IMR-90 (cell line): ENCODE data around the gene GADD45A. TPM values are rescaled to one million over a fixed set of nuclear protein-coding genes. Genes with fewer than 3 reads are reported as not detected.

ENCODE experiments used
- ATAC-seq: fragments of 200-7000 bp; cut with Tn5 transposase; 2 replicates; pipeline ENCODE4 v1.9.1; 2020; ENCODE audit warnings: low read depth, mild to moderate bottlenecking, moderate library complexity
- BruUV-seq: library from RNA; stranded (reverse); fragments of 400-500 nt; replicated peaks from 2 replicates; lab custom pipeline; 2021; lab: Mats Ljungman, UMichigan
- CTCF ChIA-PET: fragments of 300-600 bp; formaldehyde crosslinking; extraction: SDS; loops from one replicate; lab custom pipeline; 2021; ENCODE audit warnings: antibody characterized with exemption; lab: Yijun Ruan, JAX
- POLR2A ChIA-PET: fragments of 300-600 bp; sonication (Branson Sonifier 250); formaldehyde crosslinking; loops from one replicate; lab custom pipeline; 2022; ENCODE audit warnings: antibody characterized with exemption; ENCODE audit not compliant: unreplicated experiment; lab: Charles Lee
- DNase-seq: peaks from one replicate; pipeline ENCODE4 v3.0.0; 2013
- H2AFZ ChIP-seq: replicated peaks from 2 replicates; pipeline ENCODE3; 2013; ENCODE audit warnings: low read length, mild to moderate bottlenecking; ENCODE audit not compliant: poor library complexity
- H2AK5ac ChIP-seq: 2 replicates; pipeline ENCODE4 v1.6.1; 2013; ENCODE audit warnings: low read depth, low read length, inconsistent platforms
- H2AK9ac ChIP-seq: replicated peaks from 2 replicates; pipeline ENCODE3; 2013; ENCODE audit warnings: mild to moderate bottlenecking, low read depth, low read length, moderate library complexity; ENCODE audit not compliant: poor library complexity
- H2BK120ac ChIP-seq: 2 replicates; pipeline ENCODE4 v1.6.1; 2013; ENCODE audit warnings: low read depth, low read length, inconsistent platforms
- H2BK15ac ChIP-seq: 3 replicates; pipeline ENCODE4 v1.6.1; 2013; ENCODE audit warnings: low read depth, low read length, inconsistent platforms
- H2BK20ac ChIP-seq: 2 replicates; pipeline ENCODE4 v1.6.1; 2013; ENCODE audit warnings: low read depth, mild to moderate bottlenecking, inconsistent platforms, low read length, moderate library complexity
- H2BK5ac ChIP-seq: 2 replicates; pipeline ENCODE4 v1.6.1; 2013; ENCODE audit warnings: mild to moderate bottlenecking, low read depth, low read length, inconsistent platforms; ENCODE audit not compliant: poor library complexity, severe bottlenecking
- H3K14ac ChIP-seq: replicated peaks from 2 replicates; pipeline ENCODE4 v1.6.1; 2013; ENCODE audit warnings: low read depth, low read length, inconsistent platforms
- H3K18ac ChIP-seq: 2 replicates; pipeline ENCODE4 v1.6.1; 2013; ENCODE audit warnings: low read depth, low read length, control low read depth
- H3K23ac ChIP-seq: 2 replicates; pipeline ENCODE4 v1.6.1; 2013; ENCODE audit warnings: low read depth, low read length, inconsistent platforms
- H3K27ac ChIP-seq: 2 replicates; pipeline ENCODE4 v1.5.1; 2013; ENCODE audit warnings: mild to moderate bottlenecking, control low read depth, low read length; ENCODE audit not compliant: insufficient read depth
- H3K27me3 ChIP-seq: 2 replicates; pipeline ENCODE4 v1.6.1; 2013; ENCODE audit warnings: low read length; ENCODE audit not compliant: control insufficient read depth, insufficient read depth
- H3K36me3 ChIP-seq: 2 replicates; pipeline ENCODE4 v1.6.1; 2013; ENCODE audit warnings: low read length, mixed read lengths; ENCODE audit not compliant: control insufficient read depth, insufficient read depth
- H3K4ac ChIP-seq: 2 replicates; pipeline ENCODE4 v1.6.1; 2013; ENCODE audit warnings: low read depth, low read length, inconsistent platforms
- H3K4me1 ChIP-seq: 2 replicates; pipeline ENCODE4 v1.6.1; 2013; ENCODE audit warnings: low read length, mixed read lengths; ENCODE audit not compliant: control insufficient read depth, insufficient read depth
- H3K4me2 ChIP-seq: 2 replicates; pipeline ENCODE4 v1.6.1; 2013; ENCODE audit warnings: low read depth, mild to moderate bottlenecking, control low read depth, low read length, moderate library complexity
- H3K4me3 ChIP-seq: 2 replicates; pipeline ENCODE4 v1.5.1; 2013; ENCODE audit warnings: low read depth, mild to moderate bottlenecking, control low read depth, low read length, moderate library complexity; ENCODE audit not compliant: insufficient read depth
- H3K56ac ChIP-seq: 2 replicates; pipeline ENCODE4 v1.6.1; 2013; ENCODE audit warnings: low read length, inconsistent platforms; ENCODE audit not compliant: insufficient read depth; ENCODE audit errors: extremely low read depth
- H3K79me1 ChIP-seq, 2 experiments: 2 replicates each; pipeline ENCODE4 v1.6.1; 2013; ENCODE audit warnings: low read length in 2 of 2, inconsistent platforms in 1 of 2, low read depth in 1 of 2
- H3K9ac ChIP-seq: 2 replicates; pipeline ENCODE4 v1.6.1; 2013; ENCODE audit warnings: low read depth, low read length, control low read depth
- H3K9me1 ChIP-seq: 2 replicates; pipeline ENCODE4 v1.6.1; 2013; ENCODE audit warnings: low read length, inconsistent platforms; ENCODE audit not compliant: insufficient read depth
- H3K9me3 ChIP-seq: 2 replicates; pipeline ENCODE4 v1.6.1; 2013; ENCODE audit warnings: low read length; ENCODE audit not compliant: control insufficient read depth, insufficient read depth
- H4K20me1 ChIP-seq: 2 replicates; pipeline ENCODE4 v1.6.1; 2013; ENCODE audit warnings: low read length, inconsistent platforms; ENCODE audit not compliant: insufficient read depth
- H4K5ac ChIP-seq: 2 replicates; pipeline ENCODE4 v1.6.1; 2013; ENCODE audit warnings: mild to moderate bottlenecking, low read depth, low read length, control low read depth
- H4K8ac ChIP-seq, 2 experiments: 2 replicates each; pipeline ENCODE4 v1.6.1; 2013; ENCODE audit warnings: low read depth in 2 of 2, low read length in 2 of 2, control low read depth in 1 of 2, inconsistent platforms in 1 of 2
- H4K91ac ChIP-seq: 2 replicates; pipeline ENCODE4 v1.6.1; 2013; ENCODE audit warnings: low read depth, low read length, inconsistent platforms; ENCODE audit not compliant: insufficient read depth
- CEBPB ChIP-seq: IDR thresholded peaks from 2 replicates; pipeline ENCODE4 v1.6.1; 2012; ENCODE audit warnings: low read depth, low read length, improper control_type of control experiment
- CHD1 ChIP-seq: IDR thresholded peaks from 2 replicates; pipeline ENCODE4 v1.6.1; 2012; ENCODE audit warnings: low read depth, low read length, improper control_type of control experiment
- ELK1 ChIP-seq: fragments of 150-350 bp; IDR thresholded peaks from 2 replicates; pipeline ENCODE4 v1.6.1; 2016; ENCODE audit warnings: low read depth, mild to moderate bottlenecking, low read length, moderate library complexity, borderline replicate concordance
- MAFK ChIP-seq: IDR thresholded peaks from 2 replicates; pipeline ENCODE4 v1.6.1; 2012; ENCODE audit warnings: low read depth, low read length, improper control_type of control experiment
- MAZ ChIP-seq: IDR thresholded peaks from 2 replicates; pipeline ENCODE4 v1.6.1; 2012; ENCODE audit warnings: low read depth, mild to moderate bottlenecking, low read length, improper control_type of control experiment, moderate library complexity, borderline replicate concordance
- MXI1 ChIP-seq: IDR thresholded peaks from 2 replicates; pipeline ENCODE4 v1.6.1; 2012; ENCODE audit warnings: low read depth, mild to moderate bottlenecking, low read length, moderate library complexity, borderline replicate concordance
- NFE2L2 ChIP-seq: fragments of 150-350 bp; IDR thresholded peaks from 2 replicates; pipeline ENCODE4 v1.6.1; 2016; ENCODE audit warnings: low read depth, mild to moderate bottlenecking, low read length
- POLR2A ChIP-seq: IDR thresholded peaks from 2 replicates; pipeline ENCODE4 v1.6.1; 2012; ENCODE audit warnings: mild to moderate bottlenecking, low read depth, low read length
- RCOR1 ChIP-seq: IDR thresholded peaks from 2 replicates; pipeline ENCODE4 v1.6.1; 2012; ENCODE audit warnings: mild to moderate bottlenecking, low read length, improper control_type of control experiment; ENCODE audit not compliant: insufficient replicate concordance
- RFX5 ChIP-seq: IDR thresholded peaks from 2 replicates; pipeline ENCODE4 v1.8.0; 2012; ENCODE audit warnings: low read depth, mild to moderate bottlenecking, low read length, moderate library complexity
- WGBS, 2 experiments: methylation state at CpG; one replicate each; pipeline versions ENCODE4 v1.1.5 to v1.1.7; 2013; ENCODE audit warnings: missing lambda C conversion rate in 2 of 2; ENCODE audit not compliant: insufficient read length in 1 of 2; ENCODE audit errors: extremely low coverage in 2 of 2; 5-methylcytosine and 5-hydroxymethylcytosine counted together
- dilution Hi-C: fragments of 300-500 bp; cut with HindIII; formaldehyde crosslinking; loops from one replicate; pipeline ENCODE4 v1.14.3; 2018; ENCODE audit warnings: low sequenced_read_pairs; ENCODE audit not compliant: unreplicated experiment
- in situ Hi-C: fragments of 300-500 bp; cut with MboI; formaldehyde crosslinking; loops from 3 replicates; pipeline ENCODE4 v1.14.3; 2019; ENCODE audit warnings: low sequenced_read_pairs, inconsistent platforms, mixed read lengths
- intact Hi-C: fragments of 100-400 bp; cut with micrococcal nuclease; formaldehyde crosslinking; loops from 2 replicates; pipeline ENCODE4 v1.10.0; 2022
- polyA plus RNA-seq, 3 experiments: library from polyadenylated mRNA; depleted of rRNA; stranded (reverse); fragments of >200 nt; gene quantifications; 2 replicates each; pipeline ENCODE4 v1.2.3, GENCODE V29; 2012; ENCODE audit warnings: low replicate concordance in 1 of 3
- total RNA-seq: library from RNA; depleted of rRNA; stranded (reverse); fragments of >200 nt; gene quantifications from 2 replicates; pipeline ENCODE4 v1.2.3, GENCODE V29; 2012

The GADD45A gene
- total and polyA plus RNA-seq, 2 of the 4 experiments (the other 2 are of a cell fraction) = 10.9 to 114 TPM

DNA sequence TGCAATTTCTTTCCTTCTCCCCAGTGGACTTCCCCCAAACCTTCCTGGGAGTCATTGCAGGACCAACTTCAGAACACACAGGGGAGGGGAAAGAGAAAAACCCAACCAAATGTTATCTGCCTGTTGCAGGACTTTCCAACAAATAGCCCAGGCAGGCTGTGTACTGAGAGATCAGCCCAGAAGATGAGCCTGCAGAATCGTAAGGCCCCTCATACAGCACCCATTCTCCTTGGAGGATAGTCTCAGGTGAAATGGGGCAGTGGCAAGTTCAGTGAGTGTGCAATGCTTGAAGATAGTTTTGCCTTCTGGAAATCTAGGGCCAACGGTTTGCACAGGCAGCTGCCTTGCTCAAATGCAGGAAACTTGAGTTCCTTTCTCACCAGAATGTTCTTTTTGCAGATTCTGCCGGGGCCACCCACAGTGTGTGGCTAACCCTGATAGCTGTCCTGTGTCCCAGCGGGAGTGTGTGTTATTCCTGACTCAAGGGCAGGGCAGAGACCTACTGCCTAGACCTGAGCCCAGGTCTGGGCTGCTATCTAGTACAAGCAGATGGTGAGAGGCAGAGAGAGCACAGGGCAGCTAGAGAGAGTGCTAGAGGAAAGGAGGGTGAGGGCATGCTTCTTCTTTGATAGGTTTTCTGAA, 48.8 kb downstream of the GADD45A start:
- 60% methylated on average over 1 of the region's 4 CpGs; no CpG with 5 or more reads in 1 of the 2 experiments for WGBS, 2 experiments
- Histone ChIP-seq H4K91ac (no peak overlapping the region; the same call in 1 of the 2 replicates), H3K27me3 (no peaks in the 10 kb centered on the region), H3K23ac (0 out of 2 replicates have a peak overlapping the region, but pooled peaks have one; percentile 24), H3K9me1 (peaks cover 37% of the 10 kb centered on the region), H3K4me2 (no peak overlapping the region), H3K9me3 (no peaks in the 10 kb centered on the region), H3K27ac (no peak overlapping the region), H3K4ac (peak overlapping the region; percentile 5; the same call in 1 of the 2 replicates), H3K14ac (peak overlapping the region; percentile 52), H2BK20ac (no peak overlapping the region), H2AK5ac (peak overlapping the region; percentile 45; the same call in 1 of the 2 replicates), H2BK15ac (no peak overlapping the region), H3K79me1 (peaks cover 43 to 84% of the 10 kb centered on the region in 2 experiments), H4K5ac (no peak overlapping the region), H3K9ac (no peak overlapping the region), H3K36me3 (peaks cover 5% of the 10 kb centered on the region; the same call in 1 of the 2 replicates), H4K20me1 (peaks cover 6% of the 10 kb centered on the region), H3K18ac (no peak overlapping the region), H3K56ac (no peak overlapping the region), H2AFZ (no peak overlapping the region), H4K8ac (0 out of 4 replicates have a peak overlapping the region, but pooled peaks of 1 of the 2 experiments have one; percentile 19), H2BK5ac (no peak overlapping the region), H3K4me3 (no peak overlapping the region), H3K4me1 (peaks cover 16% of the 10 kb centered on the region), H2AK9ac (no peak overlapping the region), H2BK120ac (no peak overlapping the region)
- intact Hi-C loops (no loop called here), dilution Hi-C loops (no loop called here), in situ Hi-C loops (no loop called here)
- BruUV-seq = no TSS peak
- DNase-seq (no peak), ATAC-seq (no peak)
- ChIA-PET CTCF (no interaction called here), POLR2A (no interaction called here)
- no peak for TF ChIP-seq MAFK
- TF ChIP-seq RFX5 = no peak
- TF ChIP-seq CEBPB = no peak
- TF ChIP-seq MXI1 = no peak
- no peak for TF ChIP-seq RCOR1
- TF ChIP-seq MAZ = no peak
- no peak for TF ChIP-seq NFE2L2
- no peak for TF ChIP-seq ELK1
- TF ChIP-seq CHD1 = no peak
- TF ChIP-seq POLR2A = no peak
